GM18507 (cell line): ENCODE measurements around the gene DNAJA4.

Experiments
- DNase-seq: peaks from one replicate; pipeline ENCODE4 v3.0.0; 2011; ENCODE audit warnings: low read depth; ENCODE audit not compliant: insufficient read length; ENCODE audit errors: extremely low spot score
- FAIRE-seq: peaks from 2 replicates; lab custom pipeline; 2011; peaks lifted over from hg19 to GRCh38; lab: Jason Lieb, UNC

The DNAJA4 gene

GRCh38 chr15:78329625-78330024 is 65.3 kb downstream of the DNAJA4 start:
- no peak for FAIRE-seq
- no peak for DNase-seq
